GM10248 (cell line): ENCODE measurements around the gene CBLN4.

Experiments used
- CTCF ChIA-PET: fragments of 300-600 bp; sonication (Branson Sonifier 250); formaldehyde crosslinking; extraction: SDS; loops from one replicate; lab custom pipeline; 2021; ENCODE audit warnings: antibody characterized with exemption; lab: Yijun Ruan, JAX
- POLR2A ChIA-PET: fragments of 350-650 bp; sonication (Branson Sonifier 250); formaldehyde crosslinking; extraction: SDS; loops from one replicate; lab custom pipeline; 2020; ENCODE audit warnings: antibody characterized with exemption; lab: Yijun Ruan, JAX
- DNase-seq: peaks from one replicate; pipeline ENCODE4 v3.0.0; 2012; ENCODE audit errors: extremely low spot score
- TF ChIP-seq, protein P1 (sequence below): IDR thresholded peaks from 2 replicates; pipeline ENCODE4 v1.5.1; 2012; ENCODE audit warnings: mild to moderate bottlenecking, low read depth; ENCODE audit errors: extremely low read depth, missing control alignments, control extremely low read depth

Gene CBLN4

GRCh38 chr20:55947701-55948100 lies 57.6 kb downstream of the CBLN4 start:
- CTCF ChIA-PET: no interaction called here
- TF ChIP-seq, protein P1, sequence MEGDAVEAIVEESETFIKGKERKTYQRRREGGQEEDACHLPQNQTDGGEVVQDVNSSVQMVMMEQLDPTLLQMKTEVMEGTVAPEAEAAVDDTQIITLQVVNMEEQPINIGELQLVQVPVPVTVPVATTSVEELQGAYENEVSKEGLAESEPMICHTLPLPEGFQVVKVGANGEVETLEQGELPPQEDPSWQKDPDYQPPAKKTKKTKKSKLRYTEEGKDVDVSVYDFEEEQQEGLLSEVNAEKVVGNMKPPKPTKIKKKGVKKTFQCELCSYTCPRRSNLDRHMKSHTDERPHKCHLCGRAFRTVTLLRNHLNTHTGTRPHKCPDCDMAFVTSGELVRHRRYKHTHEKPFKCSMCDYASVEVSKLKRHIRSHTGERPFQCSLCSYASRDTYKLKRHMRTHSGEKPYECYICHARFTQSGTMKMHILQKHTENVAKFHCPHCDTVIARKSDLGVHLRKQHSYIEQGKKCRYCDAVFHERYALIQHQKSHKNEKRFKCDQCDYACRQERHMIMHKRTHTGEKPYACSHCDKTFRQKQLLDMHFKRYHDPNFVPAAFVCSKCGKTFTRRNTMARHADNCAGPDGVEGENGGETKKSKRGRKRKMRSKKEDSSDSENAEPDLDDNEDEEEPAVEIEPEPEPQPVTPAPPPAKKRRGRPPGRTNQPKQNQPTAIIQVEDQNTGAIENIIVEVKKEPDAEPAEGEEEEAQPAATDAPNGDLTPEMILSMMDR: no peak
- DNase-seq: no peak
- POLR2A ChIA-PET: no interaction called here
